ENCODE results near the gene TSPAN17.

TSPAN17 gene

DNA sequence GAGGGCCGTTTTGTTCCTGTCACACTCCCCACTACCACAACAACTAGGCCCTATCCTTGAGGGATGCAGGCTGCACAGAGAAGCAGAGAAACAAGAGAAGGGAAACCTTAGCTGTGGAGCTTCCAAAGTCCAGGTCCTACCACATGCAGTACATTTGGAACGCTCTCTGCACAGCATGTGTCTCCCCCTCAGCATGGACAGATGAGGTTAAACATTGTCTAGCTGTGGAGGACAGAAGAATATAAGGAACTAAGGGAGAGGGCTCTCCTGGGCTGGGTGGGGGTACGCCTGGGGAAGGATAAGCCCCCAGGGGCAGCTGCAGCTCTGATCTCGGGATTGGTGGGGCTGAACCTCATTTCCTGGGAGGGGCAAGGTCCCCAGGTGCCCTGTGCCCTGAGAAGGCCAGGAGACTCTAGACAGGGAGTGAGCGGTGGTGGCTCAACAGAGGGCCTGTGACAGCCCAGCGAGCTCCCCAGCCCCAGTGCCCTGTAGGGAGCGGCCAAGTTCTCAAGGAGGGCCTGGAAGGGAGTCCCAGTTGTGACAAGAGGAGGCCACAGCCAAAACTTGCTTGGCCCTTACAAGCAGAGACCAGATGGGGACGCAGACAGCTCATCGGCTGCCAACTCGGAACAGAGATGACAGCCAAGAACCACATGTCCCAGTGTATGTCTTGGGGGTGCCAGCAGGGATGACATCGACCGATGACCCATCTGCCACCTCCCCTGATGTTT is 30.1 kb downstream of the TSPAN17 start:
- peaks cover 1% of the 10 kb centered on the region; the same call in 1 of the 2 replicates for H3K4me1 ChIP-seq (ENCODE audit: insufficient read depth, low read length)
- H3K27ac ChIP-seq (ENCODE audit: low read length): no peak overlapping the region

DNA sequence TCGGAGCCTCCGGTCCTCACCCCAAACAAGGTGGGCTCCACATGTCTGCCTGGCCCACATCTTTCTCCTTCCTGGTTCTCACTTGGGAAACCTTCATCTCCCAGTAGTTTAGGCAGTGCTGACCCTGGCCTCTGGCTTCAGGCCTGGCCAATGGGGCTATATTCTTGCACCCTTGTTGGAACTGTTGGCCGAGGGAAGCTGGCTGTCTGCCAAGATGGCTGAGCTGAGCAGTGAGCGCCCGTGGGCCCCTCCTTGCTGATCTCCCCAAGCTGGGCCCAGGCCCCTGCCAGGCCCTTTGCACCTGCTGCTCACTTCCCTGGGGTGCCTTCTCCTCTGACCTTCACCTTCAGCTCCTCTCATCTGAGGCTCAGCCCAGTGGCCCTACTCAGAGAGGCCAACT is 31.3 kb downstream of the TSPAN17 start:
- no peaks in the 10 kb centered on the region for H3K4me1 ChIP-seq (ENCODE audit: insufficient read depth, low read length)
- no peak overlapping the region for H3K27ac ChIP-seq (ENCODE audit: low read length)
- no peak overlapping the region for H3K9ac ChIP-seq (ENCODE audit: low read depth, low read length)
- H3K27me3 ChIP-seq (ENCODE audit: insufficient read depth, low read length): peaks cover 30% of the 10 kb centered on the region
- no peak overlapping the region for H3K4me3 ChIP-seq (ENCODE audit: low read length)
- no peaks in the 10 kb centered on the region for H3K9me3 ChIP-seq (ENCODE audit: insufficient read depth, low read depth, low read length)
- no peaks in the 10 kb centered on the region for H3K36me3 ChIP-seq (ENCODE audit: insufficient read depth, low read depth, low read length)

More for the DNA sequence above, 30.1 kb downstream of the TSPAN17 start:
- Histone ChIP-seq H3K9ac (ENCODE audit: low read depth, low read length) (no peak overlapping the region), H3K9me3 (ENCODE audit: insufficient read depth, low read depth, low read length) (no peaks in the 10 kb centered on the region), H3K36me3 (ENCODE audit: insufficient read depth, low read depth, low read length) (no peaks in the 10 kb centered on the region), H3K4me3 (ENCODE audit: low read length) (no peak overlapping the region), H3K27me3 (ENCODE audit: insufficient read depth, low read length) (peaks cover 27% of the 10 kb centered on the region)

DNA sequence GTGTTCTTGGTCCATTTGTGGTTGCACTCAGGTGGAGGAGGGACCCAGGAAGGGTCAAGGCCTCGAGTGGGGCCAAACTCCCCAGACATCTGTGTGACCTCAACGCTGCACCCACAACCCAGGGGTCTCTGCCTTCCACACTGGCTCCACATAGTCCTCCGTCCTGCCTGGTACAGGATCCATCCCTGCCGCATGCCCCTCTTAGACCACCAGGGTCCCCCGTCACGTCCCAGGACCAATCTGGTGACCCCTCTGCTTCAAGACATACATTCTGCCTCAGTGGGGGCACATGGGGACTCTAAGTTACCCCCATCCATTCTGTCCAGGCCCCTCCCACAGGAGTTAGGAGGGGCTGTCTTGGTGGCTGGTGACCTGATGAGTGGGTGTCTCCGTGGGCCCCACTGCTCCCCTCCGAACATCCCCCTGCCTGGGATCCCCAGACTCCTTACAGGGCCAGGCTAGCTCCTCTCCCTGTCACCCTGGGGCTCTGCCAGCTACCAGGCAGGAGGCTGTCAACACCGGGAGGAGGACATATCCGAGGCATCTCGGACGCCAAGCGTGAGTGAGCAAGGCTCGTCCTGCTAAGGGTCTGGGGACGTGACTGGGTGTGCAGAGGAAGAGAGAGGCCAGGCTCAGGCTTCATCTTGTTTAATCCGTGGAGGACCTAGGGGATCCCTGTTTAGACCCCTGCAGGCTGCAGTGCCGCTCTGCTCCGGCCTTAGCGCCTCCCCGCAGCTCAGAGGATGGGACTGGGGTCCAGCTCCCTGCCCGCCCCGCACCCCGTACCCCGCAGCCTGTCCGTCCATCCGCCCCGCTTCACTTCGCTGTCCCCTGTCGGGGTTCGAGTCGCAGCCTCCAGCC is 32.3 kb downstream of the TSPAN17 start:
- Histone ChIP-seq H3K27me3 (ENCODE audit: insufficient read depth, low read length) (peaks cover 34% of the 10 kb centered on the region), H3K9ac (ENCODE audit: low read depth, low read length) (no peak overlapping the region), H3K4me1 (ENCODE audit: insufficient read depth, low read length) (no peaks in the 10 kb centered on the region), H3K36me3 (ENCODE audit: insufficient read depth, low read depth, low read length) (no peaks in the 10 kb centered on the region), H3K9me3 (ENCODE audit: insufficient read depth, low read depth, low read length) (no peaks in the 10 kb centered on the region), H3K27ac (ENCODE audit: low read length) (no peak overlapping the region), H3K4me3 (ENCODE audit: low read length) (peak overlapping the region; percentile 53; the same call in 1 of the 2 replicates)

DNA sequence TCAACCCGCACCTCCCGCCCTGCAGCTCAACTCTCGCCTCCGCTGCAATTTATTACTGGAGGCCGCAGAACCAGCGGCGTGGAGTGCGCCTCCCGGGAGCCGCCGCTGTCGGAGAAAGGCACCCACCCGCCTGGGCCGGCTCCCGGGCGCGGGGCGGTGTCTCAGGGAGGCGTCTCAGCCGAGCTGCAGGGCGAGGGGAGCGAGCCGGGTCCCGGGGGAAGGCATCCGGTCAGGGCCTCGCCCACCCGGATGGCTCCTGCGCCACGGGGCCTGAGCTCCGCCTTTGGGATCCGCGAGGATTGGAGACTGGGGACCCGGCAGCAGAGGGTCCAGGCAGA is 32.9 kb downstream of the TSPAN17 start:
- no peaks in the 10 kb centered on the region for H3K4me1 ChIP-seq (ENCODE audit: insufficient read depth, low read length)
- no peaks in the 10 kb centered on the region for H3K36me3 ChIP-seq (ENCODE audit: insufficient read depth, low read depth, low read length)
- no peaks in the 10 kb centered on the region for H3K9me3 ChIP-seq (ENCODE audit: insufficient read depth, low read depth, low read length)
- H3K27ac ChIP-seq (ENCODE audit: low read length): no peak overlapping the region
- H3K27me3 ChIP-seq (ENCODE audit: insufficient read depth, low read length): peaks cover 34% of the 10 kb centered on the region
- H3K4me3 ChIP-seq (ENCODE audit: low read length): peak overlapping the region; percentile 53; the same call in 1 of the 2 replicates
- no peak overlapping the region for H3K9ac ChIP-seq (ENCODE audit: low read depth, low read length)

DNA sequence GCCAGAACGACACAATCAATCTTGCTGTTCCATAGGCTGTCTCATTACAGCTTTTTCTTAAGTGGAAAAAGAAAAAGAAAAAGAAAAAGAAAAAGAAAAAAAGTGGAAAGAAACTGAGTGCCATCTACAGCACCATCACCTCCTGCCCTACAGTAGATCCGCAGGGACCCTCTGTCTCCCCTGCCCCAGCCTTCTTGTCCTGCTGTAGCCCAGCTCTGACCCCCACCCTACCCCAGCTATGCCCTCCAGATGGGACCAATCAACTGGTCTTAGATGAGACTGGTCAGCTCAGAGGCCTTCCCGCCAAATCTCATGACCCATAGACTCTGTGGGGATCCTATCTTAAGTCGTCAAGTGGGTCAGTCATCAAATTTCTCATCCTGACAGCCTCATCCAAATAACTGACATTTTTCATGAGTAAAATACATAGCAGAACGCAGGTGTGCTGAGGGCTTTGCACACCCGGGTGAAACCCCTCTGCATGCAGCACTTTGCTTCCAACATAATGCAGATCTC is 34.8 kb downstream of the TSPAN17 start:
- Histone ChIP-seq H3K4me3 (ENCODE audit: low read length) (no peak overlapping the region), H3K4me1 (ENCODE audit: insufficient read depth, low read length) (no peaks in the 10 kb centered on the region), H3K27me3 (ENCODE audit: insufficient read depth, low read length) (peaks cover 34% of the 10 kb centered on the region), H3K9me3 (ENCODE audit: insufficient read depth, low read depth, low read length) (no peaks in the 10 kb centered on the region), H3K9ac (ENCODE audit: low read depth, low read length) (no peak overlapping the region), H3K27ac (ENCODE audit: low read length) (no peak overlapping the region), H3K36me3 (ENCODE audit: insufficient read depth, low read depth, low read length) (no peaks in the 10 kb centered on the region)

DNA sequence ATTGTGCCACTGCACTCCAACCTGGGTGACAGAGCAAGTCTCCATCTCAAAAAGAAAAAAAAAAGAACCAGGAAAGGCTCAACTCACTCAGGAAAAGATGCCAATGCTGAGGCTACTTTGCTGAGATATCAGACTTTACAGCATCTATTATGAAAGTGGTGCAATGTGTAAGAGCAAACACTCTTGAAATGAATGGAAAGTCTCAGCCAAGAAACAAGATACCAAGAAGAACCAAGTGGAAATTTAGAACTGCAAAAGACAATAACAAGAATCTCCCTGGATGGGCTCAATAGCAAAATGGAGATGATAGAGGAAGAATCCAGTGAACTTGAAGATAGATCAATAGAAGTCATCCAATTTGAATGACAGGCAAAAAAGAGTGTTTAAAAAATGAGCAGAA is 37.7 kb downstream of the TSPAN17 start:
- H3K27ac ChIP-seq (ENCODE audit: low read length): no peak overlapping the region
- H3K9me3 ChIP-seq (ENCODE audit: insufficient read depth, low read depth, low read length): no peaks in the 10 kb centered on the region
- H3K9ac ChIP-seq (ENCODE audit: low read depth, low read length): no peak overlapping the region
- H3K4me3 ChIP-seq (ENCODE audit: low read length): no peak overlapping the region
- H3K4me1 ChIP-seq (ENCODE audit: insufficient read depth, low read length): peaks cover 5% of the 10 kb centered on the region; the same call in 1 of the 2 replicates
- H3K27me3 ChIP-seq (ENCODE audit: insufficient read depth, low read length): peaks cover 19% of the 10 kb centered on the region
- H3K36me3 ChIP-seq (ENCODE audit: insufficient read depth, low read depth, low read length): no peaks in the 10 kb centered on the region

DNA sequence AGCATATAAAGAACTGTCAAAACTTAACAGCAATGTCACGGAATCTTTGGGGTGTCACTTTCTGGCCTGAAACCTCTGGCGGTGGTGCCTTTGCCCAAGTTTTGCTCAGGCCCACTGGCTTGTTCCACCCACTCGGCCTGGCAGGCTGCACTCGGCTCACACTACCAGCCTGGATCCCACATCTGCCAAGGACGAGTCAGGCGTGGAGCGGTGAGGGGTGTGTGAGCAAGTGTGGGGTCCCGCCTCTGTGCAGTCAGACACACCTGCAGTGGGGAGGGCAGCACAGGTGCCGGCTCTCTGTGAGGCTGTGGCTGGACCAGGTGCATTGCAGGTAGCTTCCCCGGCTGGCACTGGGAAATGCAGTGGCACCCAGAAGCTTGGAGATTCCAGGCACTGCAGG is 40.0 kb downstream of the TSPAN17 start:
- Histone ChIP-seq H3K9ac (ENCODE audit: low read depth, low read length) (no peak overlapping the region), H3K4me3 (ENCODE audit: low read length) (no peak overlapping the region), H3K9me3 (ENCODE audit: insufficient read depth, low read depth, low read length) (no peaks in the 10 kb centered on the region), H3K36me3 (ENCODE audit: insufficient read depth, low read depth, low read length) (no peaks in the 10 kb centered on the region), H3K4me1 (ENCODE audit: insufficient read depth, low read length) (peaks cover 5% of the 10 kb centered on the region; the same call in 1 of the 2 replicates), H3K27me3 (ENCODE audit: insufficient read depth, low read length) (peaks cover 7% of the 10 kb centered on the region; the same call in 1 of the 2 replicates), H3K27ac (ENCODE audit: low read length) (no peak overlapping the region)

DNA sequence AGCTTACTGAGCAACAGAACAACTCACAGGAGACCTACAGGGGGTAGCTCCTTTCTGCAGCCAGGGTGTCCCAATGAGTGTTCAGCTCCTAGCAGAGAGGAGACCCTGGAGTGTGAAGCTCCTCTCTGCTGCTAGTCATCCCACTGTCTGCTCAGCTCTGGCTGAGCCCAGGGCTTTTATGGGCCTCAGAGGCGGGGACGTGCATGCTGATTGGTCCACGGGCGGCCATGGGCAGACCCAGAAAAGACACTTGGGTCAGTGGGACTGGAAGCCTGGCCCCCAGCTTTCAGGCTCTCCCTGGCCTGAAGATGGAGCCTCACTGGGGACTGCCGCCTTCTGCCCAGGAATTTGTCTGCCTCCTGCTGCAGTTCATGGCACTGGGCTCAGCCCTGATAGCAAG is 40.6 kb downstream of the TSPAN17 start:
- Histone ChIP-seq H3K4me1 (ENCODE audit: insufficient read depth, low read length) (peaks cover 9% of the 10 kb centered on the region; the same call in 1 of the 2 replicates), H3K36me3 (ENCODE audit: insufficient read depth, low read depth, low read length) (no peaks in the 10 kb centered on the region), H3K9me3 (ENCODE audit: insufficient read depth, low read depth, low read length) (no peaks in the 10 kb centered on the region), H3K27me3 (ENCODE audit: insufficient read depth, low read length) (peaks cover 7% of the 10 kb centered on the region; the same call in 1 of the 2 replicates), H3K27ac (ENCODE audit: low read length) (no peak overlapping the region), H3K9ac (ENCODE audit: low read depth, low read length) (no peak overlapping the region), H3K4me3 (ENCODE audit: low read length) (no peak overlapping the region)

DNA sequence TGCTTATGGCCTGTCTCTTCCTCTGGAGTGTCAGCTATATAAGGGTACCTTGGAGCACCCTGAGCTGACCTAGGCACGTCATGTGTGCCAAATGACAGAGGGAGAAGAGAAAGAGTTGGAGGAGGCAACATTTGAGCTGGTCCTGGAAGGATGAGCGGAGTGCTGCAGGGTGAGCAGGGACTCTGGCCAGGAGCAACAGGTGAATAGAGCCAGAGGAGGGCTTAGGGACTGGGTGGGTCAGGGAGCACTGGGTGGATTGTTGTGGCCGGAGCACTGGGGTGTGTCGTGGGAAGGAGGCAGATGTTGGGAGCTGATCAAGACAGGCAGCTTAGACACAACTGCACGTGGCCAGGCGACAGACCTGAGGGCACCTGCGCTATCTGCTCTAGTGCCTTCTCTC is 43.6 kb downstream of the TSPAN17 start:
- H3K9me3 ChIP-seq (ENCODE audit: insufficient read depth, low read depth, low read length): no peaks in the 10 kb centered on the region
- H3K36me3 ChIP-seq (ENCODE audit: insufficient read depth, low read depth, low read length): no peaks in the 10 kb centered on the region
- peaks cover 9% of the 10 kb centered on the region; the same call in 1 of the 2 replicates for H3K4me1 ChIP-seq (ENCODE audit: insufficient read depth, low read length)
- H3K9ac ChIP-seq (ENCODE audit: low read depth, low read length): no peak overlapping the region
- peaks cover 8% of the 10 kb centered on the region for H3K27me3 ChIP-seq (ENCODE audit: insufficient read depth, low read length)
- H3K4me3 ChIP-seq (ENCODE audit: low read length): no peak overlapping the region
- H3K27ac ChIP-seq (ENCODE audit: low read length): no peak overlapping the region

DNA sequence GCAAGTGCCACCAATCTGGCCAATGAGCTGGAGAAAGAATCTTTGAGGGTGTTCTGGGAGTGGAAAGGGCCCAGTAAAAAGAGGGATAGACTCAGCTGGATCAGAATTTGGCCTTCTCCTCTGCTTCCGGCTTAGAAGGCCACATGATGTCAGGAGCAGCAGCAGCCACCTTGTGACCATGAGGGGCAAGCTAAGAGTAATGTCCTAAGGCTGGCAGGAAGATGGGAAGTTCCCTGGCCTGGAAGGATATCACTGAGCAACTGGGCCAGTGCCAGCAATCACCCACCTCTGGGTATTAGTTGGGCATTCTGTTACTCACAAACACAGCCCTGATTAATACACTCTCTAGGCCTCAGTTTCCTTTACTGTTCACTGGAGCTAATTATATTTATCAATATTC is 44.2 kb downstream of the TSPAN17 start:
- Histone ChIP-seq H3K9me3 (ENCODE audit: insufficient read depth, low read depth, low read length) (no peaks in the 10 kb centered on the region), H3K36me3 (ENCODE audit: insufficient read depth, low read depth, low read length) (no peaks in the 10 kb centered on the region), H3K27me3 (ENCODE audit: insufficient read depth, low read length) (peaks cover 8% of the 10 kb centered on the region), H3K4me3 (ENCODE audit: low read length) (no peak overlapping the region), H3K4me1 (ENCODE audit: insufficient read depth, low read length) (peaks cover 9% of the 10 kb centered on the region; the same call in 1 of the 2 replicates), H3K27ac (ENCODE audit: low read length) (no peak overlapping the region), H3K9ac (ENCODE audit: low read depth, low read length) (no peak overlapping the region)

DNA sequence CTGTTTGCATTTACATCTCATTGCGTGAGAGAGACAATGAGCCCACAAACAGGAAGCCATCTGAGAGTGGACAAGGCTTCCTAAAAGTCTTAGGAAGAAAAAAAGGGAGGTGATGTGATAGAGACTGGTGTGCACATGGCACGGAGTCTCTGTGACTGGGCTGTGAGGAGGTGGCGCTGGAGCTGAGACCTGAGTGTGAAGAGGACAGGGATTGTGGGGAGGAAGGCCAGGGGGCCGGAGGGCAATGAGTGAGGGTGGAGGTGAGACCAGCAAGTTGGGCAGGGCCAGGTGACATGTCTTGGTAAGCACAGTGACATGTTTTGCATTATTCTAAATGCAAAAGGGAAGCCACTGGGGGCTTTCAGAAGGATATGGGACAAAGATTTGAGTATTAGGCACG is 45.0 kb downstream of the TSPAN17 start:
- Histone ChIP-seq H3K27ac (ENCODE audit: low read length) (no peak overlapping the region), H3K4me1 (ENCODE audit: insufficient read depth, low read length) (peaks cover 13% of the 10 kb centered on the region; the same call in 1 of the 2 replicates), H3K9ac (ENCODE audit: low read depth, low read length) (no peak overlapping the region), H3K9me3 (ENCODE audit: insufficient read depth, low read depth, low read length) (no peaks in the 10 kb centered on the region), H3K27me3 (ENCODE audit: insufficient read depth, low read length) (peaks cover 8% of the 10 kb centered on the region), H3K36me3 (ENCODE audit: insufficient read depth, low read depth, low read length) (no peaks in the 10 kb centered on the region), H3K4me3 (ENCODE audit: low read length) (no peak overlapping the region)

Data from iPS-20b (cell line).